ENCODE results near the gene TMEM86A.

Gene TMEM86A

GRCh38 chr11:18692941-18693760 lies 5.4 kb upstream of the TMEM86A start:
- TF ChIP-seq CTCF (IDR thresholded peaks at IDR 0.05; ENCODE audit: low read depth, low read length): no peak
- no peak for DNase-seq (ENCODE audit: extremely low read depth, low read depth)

DNA sequence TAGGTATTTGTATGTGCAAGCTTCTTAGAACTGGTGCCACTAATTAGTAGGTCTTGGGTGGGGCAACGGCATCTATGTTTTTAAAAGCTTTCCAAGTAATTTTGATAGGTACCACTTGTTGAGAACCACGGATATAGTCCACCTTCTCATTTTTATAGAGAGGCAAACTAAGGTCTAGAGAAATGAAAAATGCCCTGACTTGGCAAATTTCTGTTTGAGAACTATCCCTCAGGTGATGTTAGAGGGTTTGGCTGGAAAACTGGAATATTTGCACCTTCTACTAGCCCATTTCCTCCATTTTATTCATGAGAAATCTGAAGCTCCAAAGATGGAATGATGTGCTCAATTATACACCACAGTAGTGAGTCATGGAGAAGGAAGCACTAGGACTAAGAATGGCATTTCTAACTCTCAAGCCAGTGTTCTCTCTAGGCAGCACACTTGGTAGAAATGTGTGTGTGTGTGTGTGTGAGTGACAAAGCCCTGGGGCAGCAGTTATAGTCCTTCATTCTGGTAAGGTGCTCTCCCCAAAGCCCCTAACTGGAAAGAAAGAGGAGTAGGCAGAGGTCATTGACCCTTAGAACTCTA lies 1.8 kb upstream of the TMEM86A start:
- TF ChIP-seq CTCF (IDR thresholded peaks at IDR 0.05; ENCODE audit: low read depth, low read length): no peak
- DNase-seq (ENCODE audit: extremely low read depth, low read depth): no peak

GRCh38 chr11:18697576-18697975 lies 1.0 kb upstream of the TMEM86A start:
- DNase-seq (ENCODE audit: extremely low read depth, low read depth): no peak
- no peak for TF ChIP-seq CTCF (IDR thresholded peaks at IDR 0.05; ENCODE audit: low read depth, low read length)

DNA sequence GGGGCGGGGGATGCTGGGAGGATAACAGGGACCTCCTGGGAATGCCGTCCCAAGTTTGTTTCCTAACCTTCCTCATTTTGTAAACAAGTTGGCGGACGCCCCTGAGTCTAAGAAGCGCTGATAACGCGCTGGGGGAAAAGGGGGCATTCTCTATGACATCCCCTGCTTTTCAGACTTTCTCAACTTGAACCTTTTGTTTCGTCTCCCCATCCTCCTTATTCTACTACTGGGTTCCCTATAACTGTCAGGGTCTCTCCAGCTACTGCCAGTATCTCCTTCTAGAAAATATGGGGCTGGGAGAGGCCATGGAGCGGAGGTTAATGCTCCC lies 654 bp downstream of the TMEM86A start:
- no peak for DNase-seq (ENCODE audit: extremely low read depth, low read depth)
- no peak for TF ChIP-seq CTCF (IDR thresholded peaks at IDR 0.05; ENCODE audit: low read depth, low read length)

GRCh38 chr11:18699848-18700261 lies 1.3 kb downstream of the TMEM86A start:
- TF ChIP-seq CTCF (IDR thresholded peaks at IDR 0.05; ENCODE audit: low read depth, low read length): no peak
- no peak for DNase-seq (ENCODE audit: extremely low read depth, low read depth)

DNA sequence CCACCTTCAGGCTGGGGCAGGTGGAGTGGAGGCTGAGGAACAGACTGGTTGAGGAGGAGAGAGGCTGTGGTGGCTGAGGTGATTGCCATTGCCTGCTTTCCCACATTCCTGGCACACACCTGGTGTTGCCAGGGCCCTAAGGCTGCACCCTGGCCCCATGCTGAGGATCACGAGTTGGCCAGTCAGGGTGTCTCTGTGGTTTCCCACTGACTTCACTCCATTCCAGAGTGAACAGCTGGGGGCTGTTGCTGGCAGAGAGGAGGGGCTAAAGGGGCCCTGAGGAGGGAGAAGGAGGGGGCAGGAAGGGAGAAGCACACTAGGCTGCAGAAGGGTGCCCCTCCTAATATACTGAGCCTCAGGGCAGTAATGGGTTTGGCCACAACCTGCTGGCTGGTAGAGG lies 1.8 kb downstream of the TMEM86A start:
- TF ChIP-seq CTCF (IDR thresholded peaks at IDR 0.05; ENCODE audit: low read depth, low read length): no peak
- no peak for DNase-seq (ENCODE audit: extremely low read depth, low read depth)

DNA sequence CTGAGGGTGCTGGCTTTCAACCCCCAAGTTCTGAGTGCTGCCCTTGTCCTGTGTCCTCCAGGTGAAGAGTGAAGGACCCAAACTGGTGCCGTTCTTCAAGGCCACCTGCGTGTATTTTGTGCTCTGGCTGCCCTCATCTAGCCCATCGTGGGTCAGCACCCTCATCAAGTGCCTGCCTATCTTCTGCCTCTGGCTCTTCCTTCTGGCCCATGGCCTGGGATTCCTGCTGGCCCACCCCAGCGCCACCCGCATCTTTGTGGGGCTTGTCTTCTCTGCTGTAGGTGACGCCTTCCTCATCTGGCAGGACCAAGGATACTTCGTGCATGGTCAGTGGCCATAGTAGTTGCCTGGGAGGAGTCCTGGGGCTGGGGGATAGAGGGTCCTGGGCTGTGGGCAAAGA lies 2.3 kb downstream of the TMEM86A start:
- no peak for TF ChIP-seq CTCF (IDR thresholded peaks at IDR 0.05; ENCODE audit: low read depth, low read length)
- no peak for DNase-seq (ENCODE audit: extremely low read depth, low read depth)
